ENCODE data around the gene CYBB.

DNA sequence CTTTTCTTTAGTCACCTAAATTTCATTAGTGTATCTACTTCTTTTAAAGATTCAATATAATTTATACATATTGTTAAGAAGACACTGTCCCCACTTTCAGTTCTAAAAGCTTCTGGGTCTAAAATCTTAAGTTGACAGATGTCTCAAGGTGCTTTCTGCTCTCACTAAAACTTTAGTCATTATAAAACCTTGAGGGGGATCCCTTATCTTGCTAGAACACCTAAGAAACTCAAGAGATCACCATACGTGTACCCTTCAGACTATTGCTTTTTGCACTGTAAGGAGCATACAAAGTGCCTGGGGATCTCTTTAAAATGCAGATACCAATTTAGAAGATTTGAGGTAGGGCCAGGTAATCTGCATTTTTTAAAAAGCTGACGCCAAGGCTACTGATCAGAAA, 30.1 kb downstream of the CYBB start:
- TF ChIP-seq POLR2A (IDR thresholded peaks at IDR 0.05), result no peak
- TF ChIP-seq, protein P1, sequence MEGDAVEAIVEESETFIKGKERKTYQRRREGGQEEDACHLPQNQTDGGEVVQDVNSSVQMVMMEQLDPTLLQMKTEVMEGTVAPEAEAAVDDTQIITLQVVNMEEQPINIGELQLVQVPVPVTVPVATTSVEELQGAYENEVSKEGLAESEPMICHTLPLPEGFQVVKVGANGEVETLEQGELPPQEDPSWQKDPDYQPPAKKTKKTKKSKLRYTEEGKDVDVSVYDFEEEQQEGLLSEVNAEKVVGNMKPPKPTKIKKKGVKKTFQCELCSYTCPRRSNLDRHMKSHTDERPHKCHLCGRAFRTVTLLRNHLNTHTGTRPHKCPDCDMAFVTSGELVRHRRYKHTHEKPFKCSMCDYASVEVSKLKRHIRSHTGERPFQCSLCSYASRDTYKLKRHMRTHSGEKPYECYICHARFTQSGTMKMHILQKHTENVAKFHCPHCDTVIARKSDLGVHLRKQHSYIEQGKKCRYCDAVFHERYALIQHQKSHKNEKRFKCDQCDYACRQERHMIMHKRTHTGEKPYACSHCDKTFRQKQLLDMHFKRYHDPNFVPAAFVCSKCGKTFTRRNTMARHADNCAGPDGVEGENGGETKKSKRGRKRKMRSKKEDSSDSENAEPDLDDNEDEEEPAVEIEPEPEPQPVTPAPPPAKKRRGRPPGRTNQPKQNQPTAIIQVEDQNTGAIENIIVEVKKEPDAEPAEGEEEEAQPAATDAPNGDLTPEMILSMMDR (IDR thresholded peaks at IDR 0.05), result no peak

Data from uterus (tissue), 2 donors.